ENCODE results near the gene FBXL13. TPM values are rescaled to one million over a fixed set of nuclear protein-coding genes. Genes with fewer than 3 reads are reported as not detected.
A peak's percentile ranks its signal among the peaks of the same experiment; 100 is the strongest.
"Not testable (repeated sequence)": the region's sequence is repeated elsewhere in the genome, so short reads cannot be mapped to it uniquely, and the experiment has no call there.

FBXL13 gene
- total RNA-seq, 1 donor from 2014 or later: 0.36 TPM

DNA sequence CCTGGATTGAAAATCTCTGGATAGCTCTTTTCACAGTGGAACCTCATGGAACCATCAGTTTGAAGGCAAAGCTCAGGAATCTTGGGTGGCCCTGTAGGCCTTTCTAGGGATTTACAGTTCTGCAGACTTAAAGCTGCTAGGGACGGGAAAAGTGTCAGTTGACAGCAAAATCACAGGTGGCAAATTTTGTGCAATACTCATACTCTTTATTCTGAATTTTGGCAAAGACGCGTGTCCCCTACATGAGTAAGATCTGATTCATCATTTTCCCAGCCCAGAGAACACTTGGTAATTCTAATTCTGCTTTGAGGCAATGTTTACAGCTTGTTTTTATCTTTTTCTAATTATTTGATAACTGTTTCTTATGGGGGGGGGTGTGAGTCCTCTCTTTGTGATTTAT lies 158.2 kb downstream of the FBXL13 start:
- no peak for DNase-seq
- Histone ChIP-seq H3K36me3 (no peaks in the 10 kb centered on the region), H3K4me3 (no peak overlapping the region), H3K9me3 (replicated peaks) (no peaks in the 10 kb centered on the region), H3K4me1 (peaks cover 26% of the 10 kb centered on the region), H3K27me3 (ENCODE audit: low read depth) (no peaks in the 10 kb centered on the region), H3K27ac (replicated peaks) (no peak overlapping the region)
- TF ChIP-seq, protein P1, sequence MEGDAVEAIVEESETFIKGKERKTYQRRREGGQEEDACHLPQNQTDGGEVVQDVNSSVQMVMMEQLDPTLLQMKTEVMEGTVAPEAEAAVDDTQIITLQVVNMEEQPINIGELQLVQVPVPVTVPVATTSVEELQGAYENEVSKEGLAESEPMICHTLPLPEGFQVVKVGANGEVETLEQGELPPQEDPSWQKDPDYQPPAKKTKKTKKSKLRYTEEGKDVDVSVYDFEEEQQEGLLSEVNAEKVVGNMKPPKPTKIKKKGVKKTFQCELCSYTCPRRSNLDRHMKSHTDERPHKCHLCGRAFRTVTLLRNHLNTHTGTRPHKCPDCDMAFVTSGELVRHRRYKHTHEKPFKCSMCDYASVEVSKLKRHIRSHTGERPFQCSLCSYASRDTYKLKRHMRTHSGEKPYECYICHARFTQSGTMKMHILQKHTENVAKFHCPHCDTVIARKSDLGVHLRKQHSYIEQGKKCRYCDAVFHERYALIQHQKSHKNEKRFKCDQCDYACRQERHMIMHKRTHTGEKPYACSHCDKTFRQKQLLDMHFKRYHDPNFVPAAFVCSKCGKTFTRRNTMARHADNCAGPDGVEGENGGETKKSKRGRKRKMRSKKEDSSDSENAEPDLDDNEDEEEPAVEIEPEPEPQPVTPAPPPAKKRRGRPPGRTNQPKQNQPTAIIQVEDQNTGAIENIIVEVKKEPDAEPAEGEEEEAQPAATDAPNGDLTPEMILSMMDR (IDR thresholded peaks at IDR 0.05; ENCODE audit: borderline replicate concordance): no peak
- intact Hi-C loops (cut with micrococcal nuclease): no loop called here

DNA sequence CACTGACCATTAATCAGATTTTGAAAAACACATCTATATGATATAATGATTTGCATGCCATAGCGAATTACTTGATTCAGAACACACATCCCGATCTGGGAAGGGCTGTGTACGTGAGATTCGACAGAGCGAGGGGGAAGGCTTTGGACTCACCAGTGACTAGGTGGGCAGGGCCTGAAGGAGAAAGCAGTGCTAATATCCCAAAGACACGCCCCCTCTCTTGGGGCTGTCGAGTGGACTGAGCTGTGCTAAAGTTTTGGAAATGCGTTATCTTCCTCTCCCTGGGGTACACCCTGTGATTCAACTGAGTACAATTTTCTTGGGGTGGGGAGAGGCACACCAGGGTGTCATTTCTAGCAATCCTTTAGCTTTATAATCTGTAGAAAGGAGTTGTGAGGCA lies 160.0 kb downstream of the FBXL13 start:
- H3K4me3 ChIP-seq: peak overlapping the region; percentile 56
- DNase-seq: peak; percentile 70
- H3K4me1 ChIP-seq: peaks cover 26% of the 10 kb centered on the region
- H3K9me3 ChIP-seq (replicated peaks): no peaks in the 10 kb centered on the region
- TF ChIP-seq, protein P1 (IDR thresholded peaks at IDR 0.05; ENCODE audit: borderline replicate concordance): no peak
- H3K27ac ChIP-seq (replicated peaks): peak overlapping the region; percentile 63
- no peaks in the 10 kb centered on the region for H3K36me3 ChIP-seq
- intact Hi-C loops (cut with micrococcal nuclease): no loop called here
- no peaks in the 10 kb centered on the region for H3K27me3 ChIP-seq (ENCODE audit: low read depth)

DNA sequence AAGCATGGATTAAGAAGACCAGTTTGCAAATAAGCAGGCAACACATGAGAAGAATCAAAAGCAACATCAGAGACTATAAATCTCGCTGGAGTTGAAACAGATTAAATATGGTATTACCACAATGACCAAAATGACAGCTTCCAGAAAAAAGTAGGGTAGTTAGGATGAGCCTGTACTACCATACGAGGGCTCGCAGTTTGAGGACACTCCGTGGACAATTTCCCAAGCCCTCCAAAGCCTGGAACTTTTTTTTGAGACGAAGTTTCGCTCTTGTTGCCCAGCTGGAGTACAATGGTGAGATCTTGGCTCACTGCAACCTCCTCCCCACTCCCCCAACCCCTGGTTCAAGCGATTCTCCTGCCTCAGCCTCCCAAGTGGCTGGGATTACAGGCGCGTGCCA lies 160.8 kb downstream of the FBXL13 start:
- intact Hi-C loops (cut with micrococcal nuclease): no loop called here
- Histone ChIP-seq H3K9me3 (replicated peaks) (no peaks in the 10 kb centered on the region), H3K4me3 (peak overlapping the region; percentile 56), H3K27me3 (ENCODE audit: low read depth) (no peaks in the 10 kb centered on the region), H3K4me1 (peaks cover 26% of the 10 kb centered on the region), H3K27ac (replicated peaks) (peak overlapping the region; percentile 63), H3K36me3 (no peaks in the 10 kb centered on the region)
- TF ChIP-seq, protein P1 (IDR thresholded peaks at IDR 0.05; ENCODE audit: borderline replicate concordance): no peak
- DNase-seq: no peak

DNA sequence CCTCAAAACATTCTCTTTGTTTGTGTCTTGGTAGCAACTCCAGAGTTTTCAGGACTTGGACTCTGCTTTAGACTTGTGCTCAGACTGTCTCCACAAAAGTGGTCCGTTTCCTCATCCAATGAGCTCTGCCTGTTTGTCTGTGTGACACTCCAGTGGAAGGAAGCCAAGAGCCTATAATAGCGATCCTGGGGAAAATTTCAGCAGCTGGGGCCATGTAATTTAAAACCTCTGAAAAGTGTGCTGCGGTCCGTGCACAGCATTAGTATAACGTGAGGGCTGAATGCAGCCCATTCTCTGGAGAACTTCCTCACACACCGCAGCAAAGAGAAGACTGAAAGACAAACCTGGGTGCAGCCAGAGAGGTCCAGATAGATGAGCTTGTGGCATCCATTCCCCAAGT lies 161.9 kb downstream of the FBXL13 start, which contains the start of gene LRRC17:
Gene LRRC17, plus strand, starts transcription at position 259 of the 400 bp plus-strand sequence. CDS start 20,914 bp downstream, outside the sequence.
- intact Hi-C loops (cut with micrococcal nuclease): no loop called here
- DNase-seq: no peak
- TF ChIP-seq, protein P1 (IDR thresholded peaks at IDR 0.05; ENCODE audit: borderline replicate concordance): no peak
- Histone ChIP-seq H3K9me3 (replicated peaks) (peaks cover 7% of the 10 kb centered on the region), H3K36me3 (no peaks in the 10 kb centered on the region), H3K27ac (replicated peaks) (peak within 1 kb of the TSS; percentile 63), H3K27me3 (ENCODE audit: low read depth) (no peaks in the 10 kb centered on the region), H3K4me3 (peak within 1 kb of the TSS; percentile 56), H3K4me1 (peaks cover 20% of the 10 kb centered on the region)

DNA sequence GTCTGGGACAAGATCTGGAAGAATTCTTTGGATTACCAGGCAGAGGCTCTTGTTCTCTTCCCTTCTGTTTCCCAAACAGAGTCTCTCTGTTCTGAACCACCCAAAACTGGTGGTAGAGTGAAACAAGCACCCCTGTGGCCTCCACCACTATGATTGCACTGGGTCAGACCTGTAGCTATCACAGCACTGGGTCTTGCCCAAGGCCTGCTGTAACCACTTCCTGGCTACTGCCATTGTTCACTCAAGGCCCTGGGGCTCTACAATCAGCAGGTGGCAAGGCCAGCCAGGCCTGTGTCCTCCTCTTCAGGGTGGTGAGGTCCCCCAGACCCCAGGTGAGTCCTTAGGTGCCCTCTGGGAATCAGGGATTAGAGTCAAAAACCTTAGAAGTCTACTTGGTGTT lies 165.9 kb downstream of the FBXL13 start:
- no peaks in the 10 kb centered on the region for H3K27me3 ChIP-seq (ENCODE audit: low read depth)
- H3K9me3 ChIP-seq (replicated peaks): peaks cover 34% of the 10 kb centered on the region
- DNase-seq: no peak
- intact Hi-C loops (cut with micrococcal nuclease): no loop called here
- H3K27ac ChIP-seq (replicated peaks): no peak overlapping the region
- TF ChIP-seq, protein P1 (IDR thresholded peaks at IDR 0.05; ENCODE audit: borderline replicate concordance): no peak
- H3K36me3 ChIP-seq: no peaks in the 10 kb centered on the region
- peaks cover 9% of the 10 kb centered on the region for H3K4me1 ChIP-seq
- H3K4me3 ChIP-seq: no peak overlapping the region

DNA sequence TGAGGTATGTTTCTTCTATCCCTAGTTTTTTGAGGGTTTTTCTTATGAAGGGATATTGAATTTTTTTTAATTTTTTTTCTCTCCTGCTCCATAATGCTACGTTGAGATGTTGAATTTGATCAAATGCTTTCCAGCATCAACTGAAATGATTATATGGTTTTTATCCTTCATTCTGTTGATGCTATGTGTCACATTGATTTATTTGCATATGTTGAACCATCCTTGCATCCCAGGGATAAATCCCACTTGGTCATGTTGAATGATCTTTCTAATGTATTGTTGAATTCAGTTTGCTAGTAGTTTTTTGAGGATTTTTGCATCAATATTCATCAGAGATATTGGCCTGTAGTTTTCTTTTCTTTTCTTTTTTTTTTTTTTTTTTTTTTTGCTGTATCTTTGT lies 171.0 kb downstream of the FBXL13 start:
- H3K27me3 ChIP-seq (ENCODE audit: low read depth); DNase-seq; intact Hi-C loops (cut with micrococcal nuclease); H3K27ac ChIP-seq (replicated peaks); H3K4me1 ChIP-seq; H3K4me3 ChIP-seq; H3K36me3 ChIP-seq: not testable (repeated sequence)
- H3K9me3 ChIP-seq (replicated peaks): peaks cover 41% of the 10 kb centered on the region

DNA sequence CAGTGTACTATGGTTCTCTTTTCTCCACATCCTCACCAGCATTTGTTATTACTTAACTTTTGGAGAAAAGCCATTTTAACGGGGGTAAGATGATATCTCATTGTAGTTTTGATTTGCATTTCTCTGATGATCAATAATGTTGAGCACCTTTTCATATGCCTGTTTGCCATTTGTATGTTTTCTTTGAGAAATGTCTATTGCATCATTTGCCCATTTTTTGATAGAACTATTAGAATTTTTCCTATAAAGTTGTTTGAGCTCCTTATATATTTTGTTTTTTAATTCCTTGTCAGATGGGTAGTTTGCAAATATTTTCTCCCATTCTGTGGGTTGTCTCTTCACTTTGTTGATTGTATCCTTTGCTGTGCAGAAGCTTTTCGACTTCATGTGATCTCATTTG lies 172.5 kb downstream of the FBXL13 start:
- Histone ChIP-seq H3K9me3 (replicated peaks) (peaks cover 30% of the 10 kb centered on the region), H3K4me1 (peaks cover 16% of the 10 kb centered on the region)
- H3K27ac ChIP-seq (replicated peaks); intact Hi-C loops (cut with micrococcal nuclease); DNase-seq; H3K4me3 ChIP-seq; H3K36me3 ChIP-seq; H3K27me3 ChIP-seq (ENCODE audit: low read depth): not testable (repeated sequence)

Measured in left ventricle myocardium inferior (tissue), 1 donor.